ENCODE results near the gene AKAP13.

AKAP13 gene

DNA sequence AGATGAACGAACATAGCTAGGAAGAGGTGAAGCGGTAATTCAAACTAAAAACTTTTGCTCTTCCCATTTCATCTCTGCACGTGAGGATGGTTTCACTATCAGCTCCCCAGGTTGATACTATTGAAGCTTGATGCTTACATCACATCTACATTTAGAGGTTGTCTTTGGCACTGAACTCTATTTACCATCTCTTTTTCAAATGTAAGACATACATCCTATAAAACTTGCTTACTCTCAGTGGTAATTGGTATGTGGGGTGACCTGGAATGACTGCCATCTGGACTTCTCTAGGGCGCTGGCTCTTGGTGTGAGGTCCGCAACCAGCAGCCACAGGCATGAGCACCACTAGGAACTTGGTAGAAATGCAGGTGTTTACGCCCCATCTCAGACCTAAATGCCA, 118.1 kb downstream of the AKAP13 start:
- no peak overlapping the region for H3K4me3 Mint-ChIP-seq
- no peaks in the 10 kb centered on the region for H3K27me3 Mint-ChIP-seq
- H3K36me3 Mint-ChIP-seq: peaks cover 9% of the 10 kb centered on the region
- H3K4me1 Mint-ChIP-seq: peaks cover 47% of the 10 kb centered on the region
- H3K9me3 Mint-ChIP-seq: no peaks in the 10 kb centered on the region
- ATAC-seq (ENCODE audit: low read depth): no peak
- H3K27ac Mint-ChIP-seq: peak overlapping the region; percentile 35
- DNase-seq (ENCODE audit: low spot score in 2 of 2): no peak

DNA sequence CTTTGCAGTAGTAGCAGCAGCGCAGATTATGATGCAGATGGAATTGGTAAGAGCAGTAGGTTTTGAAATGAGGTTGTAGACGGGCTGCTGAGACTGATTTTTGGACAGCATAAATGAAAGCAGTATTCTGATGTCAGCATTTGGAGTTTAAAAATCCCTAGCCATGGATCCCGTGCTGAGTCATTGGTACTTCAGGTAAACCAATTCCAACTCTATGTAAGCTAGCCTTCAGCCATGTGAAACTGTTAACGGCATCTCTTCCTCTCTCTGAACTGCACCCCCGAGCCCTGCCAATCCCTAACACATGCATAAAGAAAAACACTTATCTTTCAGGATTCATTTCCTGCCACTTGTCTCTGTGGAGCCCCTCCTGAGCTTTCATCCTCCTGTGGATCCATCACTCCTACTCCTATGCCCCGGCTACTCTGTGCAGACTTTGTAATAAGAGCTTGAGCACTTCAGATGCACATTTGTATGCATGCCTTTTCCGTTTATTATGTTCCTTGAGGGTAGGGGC, 119.0 kb downstream of the AKAP13 start:
- Mint-ChIP-seq H3K27me3 (no peaks in the 10 kb centered on the region), H3K4me3 (peak overlapping the region; percentile 32), H3K27ac (peak overlapping the region; percentile 84), H3K36me3 (peaks cover 6% of the 10 kb centered on the region), H3K9me3 (no peaks in the 10 kb centered on the region), H3K4me1 (peaks cover 47% of the 10 kb centered on the region)
- no peak for DNase-seq (ENCODE audit: low spot score in 2 of 2)
- ATAC-seq (ENCODE audit: low read depth): no peak

DNA sequence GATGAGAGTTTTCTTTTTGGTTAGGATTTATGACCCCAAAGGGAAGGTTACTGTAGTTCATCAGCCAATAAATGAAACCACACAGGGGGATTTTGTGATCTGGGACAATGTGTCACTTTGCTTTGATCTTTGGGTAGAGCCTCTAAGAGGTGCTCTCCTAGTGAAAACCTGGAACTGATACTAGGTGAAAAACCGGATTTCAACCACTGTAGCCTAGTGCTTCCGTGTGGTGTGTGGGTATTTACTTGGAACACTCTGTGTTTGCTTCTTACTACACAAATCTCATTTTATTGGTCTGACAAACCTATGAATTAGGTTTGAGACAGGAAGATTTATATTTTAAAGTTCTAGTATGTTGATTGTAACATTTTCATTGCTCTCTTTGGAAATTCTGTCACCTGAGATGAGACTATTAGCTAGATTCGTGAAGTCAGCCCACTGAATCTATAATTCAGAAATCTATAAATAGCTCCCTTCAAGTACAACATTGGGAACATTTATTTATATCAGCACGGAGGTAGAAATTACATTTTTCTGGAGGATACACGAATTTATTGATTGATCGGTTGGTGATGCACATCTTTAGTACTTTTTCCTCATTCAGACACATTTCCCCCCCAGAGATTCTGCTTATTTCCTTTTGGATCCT, 119.8 kb downstream of the AKAP13 start:
- Mint-ChIP-seq H3K4me3 (no peak overlapping the region), H3K4me1 (peaks cover 49% of the 10 kb centered on the region), H3K36me3 (peaks cover 6% of the 10 kb centered on the region), H3K9me3 (no peaks in the 10 kb centered on the region), H3K27me3 (no peaks in the 10 kb centered on the region), H3K27ac (peak overlapping the region; percentile 84)
- no peak for DNase-seq (ENCODE audit: low spot score in 2 of 2)
- peak; percentile 95 for ATAC-seq (ENCODE audit: low read depth)

DNA sequence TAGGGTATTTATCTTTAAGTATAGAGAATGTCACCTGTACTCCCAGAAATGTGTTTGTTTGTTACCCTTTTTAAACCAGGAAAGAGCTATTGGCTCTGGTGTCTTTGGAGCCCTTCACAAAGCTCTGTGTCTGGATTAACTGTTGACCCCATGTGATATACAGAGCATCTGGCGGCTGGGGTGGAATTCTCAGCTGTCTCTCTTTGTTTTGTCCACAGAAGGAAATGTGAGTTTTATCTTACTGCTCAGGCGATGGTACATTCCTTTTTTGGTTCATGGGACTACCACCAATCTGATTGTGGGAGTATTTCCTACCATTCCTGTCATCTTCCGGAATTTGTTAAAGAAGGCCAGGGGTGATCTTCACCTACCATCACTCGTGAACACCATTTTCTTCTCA, 120.3 kb downstream of the AKAP13 start:
- no peaks in the 10 kb centered on the region for H3K27me3 Mint-ChIP-seq
- ATAC-seq (ENCODE audit: low read depth) (no peak), DNase-seq (ENCODE audit: low spot score in 2 of 2) (no peak)
- H3K4me3 Mint-ChIP-seq: no peak overlapping the region
- peaks cover 6% of the 10 kb centered on the region for H3K36me3 Mint-ChIP-seq
- peak overlapping the region; percentile 84 for H3K27ac Mint-ChIP-seq
- H3K4me1 Mint-ChIP-seq: peaks cover 49% of the 10 kb centered on the region
- H3K9me3 Mint-ChIP-seq: no peaks in the 10 kb centered on the region

DNA sequence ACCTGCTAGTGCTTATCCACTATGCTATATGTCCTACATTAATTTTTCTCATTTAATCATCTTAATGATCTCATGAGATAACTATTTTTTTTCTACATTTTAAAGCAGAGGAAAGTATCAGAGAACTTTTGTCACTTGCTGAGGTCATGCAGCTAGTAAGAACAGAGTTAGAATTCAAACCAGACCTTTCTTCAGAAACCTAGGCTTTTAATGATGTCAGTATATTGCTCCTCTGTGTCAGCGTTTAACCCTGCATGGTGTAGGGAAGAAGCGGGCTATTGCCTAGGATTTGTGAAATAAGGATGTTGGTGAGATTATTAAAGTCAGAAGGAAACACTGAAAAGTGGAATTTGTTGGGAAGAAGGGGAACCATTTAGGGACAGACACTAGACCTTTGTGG, 121.2 kb downstream of the AKAP13 start:
- Mint-ChIP-seq H3K36me3 (peaks cover 6% of the 10 kb centered on the region), H3K27ac (peak overlapping the region; percentile 84), H3K4me3 (no peak overlapping the region), H3K9me3 (no peaks in the 10 kb centered on the region), H3K4me1 (peaks cover 49% of the 10 kb centered on the region), H3K27me3 (no peaks in the 10 kb centered on the region)
- no peak for ATAC-seq (ENCODE audit: low read depth)
- DNase-seq (ENCODE audit: low spot score in 2 of 2): no peak

DNA sequence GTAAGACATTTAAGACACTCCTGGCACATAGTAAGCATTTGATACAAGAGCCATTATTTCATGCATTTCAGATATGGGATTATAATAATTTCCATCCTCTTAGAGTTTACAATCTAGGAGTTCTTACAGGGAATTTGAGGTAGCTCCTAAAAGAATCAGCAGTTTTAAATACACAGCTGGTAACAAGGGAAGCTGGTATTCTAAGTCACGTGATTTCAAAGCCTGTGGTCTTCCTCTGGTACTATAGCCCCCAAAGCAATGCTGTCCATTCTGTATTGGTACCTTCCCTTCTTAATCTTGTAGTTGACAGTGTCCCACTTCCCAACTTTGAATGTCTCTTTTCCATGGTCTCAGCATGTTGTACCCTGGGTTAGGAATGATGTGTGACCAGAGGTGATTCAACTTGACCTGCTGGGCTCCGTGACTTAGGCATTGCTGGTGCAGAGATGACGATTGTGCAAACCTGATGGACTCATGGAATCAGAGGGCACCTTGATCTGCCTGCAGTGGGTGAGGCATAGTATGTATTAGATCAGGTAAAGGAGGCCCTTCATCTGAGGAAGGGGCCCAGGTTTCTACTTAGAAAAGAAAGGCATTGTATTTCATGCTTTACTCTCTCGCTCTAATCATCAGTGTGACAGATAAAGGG, 122.9 kb downstream of the AKAP13 start:
- ATAC-seq (ENCODE audit: low read depth) (no peak), DNase-seq (ENCODE audit: low spot score in 2 of 2) (no peak)
- Mint-ChIP-seq H3K27ac (peak overlapping the region; percentile 67), H3K4me3 (no peak overlapping the region), H3K9me3 (no peaks in the 10 kb centered on the region), H3K4me1 (peaks cover 42% of the 10 kb centered on the region), H3K27me3 (no peaks in the 10 kb centered on the region), H3K36me3 (peaks cover 3% of the 10 kb centered on the region)

DNA sequence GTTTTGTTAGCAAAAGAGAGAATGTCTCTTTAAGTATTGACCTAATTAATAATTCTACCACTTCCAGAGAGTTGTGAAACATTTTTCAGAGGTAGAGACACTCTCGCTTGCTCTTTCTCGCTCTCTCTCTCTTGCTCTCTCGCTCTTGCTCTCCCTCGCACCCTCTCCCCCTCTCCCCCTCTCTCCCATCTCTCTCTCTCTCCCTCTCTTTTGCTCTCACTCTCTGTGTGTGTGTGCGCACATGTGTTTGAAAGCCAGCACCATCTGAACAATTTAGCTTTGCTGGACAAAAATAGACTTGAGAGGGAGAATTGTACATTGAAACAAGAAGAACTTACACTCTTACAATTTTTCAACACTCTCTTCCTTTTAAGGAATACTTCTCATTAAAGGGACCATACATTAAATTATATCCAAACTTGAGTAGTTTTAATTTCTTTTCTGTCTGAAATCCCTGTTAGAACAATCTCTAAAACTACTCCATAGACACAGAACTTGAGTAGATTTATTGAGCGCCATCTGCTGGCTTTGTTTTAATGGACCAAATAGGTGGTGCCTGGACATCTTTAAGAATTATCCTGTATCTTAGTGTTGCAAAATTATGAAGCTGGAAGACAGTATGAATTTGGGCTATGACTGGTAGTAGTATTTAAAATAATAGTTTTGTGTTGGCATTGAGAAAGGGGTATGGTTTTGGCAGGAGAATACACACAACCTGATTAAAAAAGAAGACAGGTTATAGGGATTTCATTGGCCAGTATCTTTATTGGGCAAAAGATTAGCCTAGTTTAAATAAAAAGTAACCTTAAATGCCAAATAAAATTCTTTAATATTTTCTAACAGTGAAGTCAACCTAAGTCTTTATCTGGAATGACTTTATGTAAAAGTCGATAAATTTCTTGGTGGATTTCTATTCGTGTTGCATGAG, 124.6 kb downstream of the AKAP13 start:
- Mint-ChIP-seq H3K9me3 (no peaks in the 10 kb centered on the region), H3K27ac (peak overlapping the region; percentile 86), H3K4me3 (peak overlapping the region; percentile 59), H3K27me3 (no peaks in the 10 kb centered on the region), H3K36me3 (peaks cover 3% of the 10 kb centered on the region), H3K4me1 (peaks cover 31% of the 10 kb centered on the region)
- DNase-seq (ENCODE audit: low spot score in 2 of 2) (peak; percentile 40 to 51), ATAC-seq (ENCODE audit: low read depth) (peak; percentile 72)

DNA sequence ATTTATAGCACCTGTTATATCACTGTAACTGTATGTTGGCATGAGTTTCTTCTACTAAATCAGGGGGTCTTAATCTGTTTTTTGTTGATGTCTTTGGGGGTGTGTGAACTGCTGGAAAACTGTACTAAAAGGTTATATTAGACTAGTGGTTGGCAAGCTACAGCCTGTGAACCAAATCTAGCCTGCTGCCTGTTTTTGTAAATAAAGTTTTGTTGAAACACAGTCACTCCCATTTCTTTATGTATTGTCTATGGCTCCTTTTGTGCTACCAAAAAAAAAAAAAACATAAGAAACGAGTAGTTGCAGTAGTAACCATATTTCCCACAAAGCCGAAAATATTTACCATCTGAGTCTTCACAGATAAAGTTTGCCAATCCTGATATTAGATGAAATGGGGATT, 126.7 kb downstream of the AKAP13 start:
- ATAC-seq (ENCODE audit: low read depth): no peak
- Mint-ChIP-seq H3K27ac (peak overlapping the region; percentile 74), H3K36me3 (peaks cover 3% of the 10 kb centered on the region), H3K4me1 (peaks cover 36% of the 10 kb centered on the region), H3K4me3 (no peak overlapping the region), H3K27me3 (no peaks in the 10 kb centered on the region), H3K9me3 (no peaks in the 10 kb centered on the region)
- no peak for DNase-seq (ENCODE audit: low spot score in 2 of 2)

DNA sequence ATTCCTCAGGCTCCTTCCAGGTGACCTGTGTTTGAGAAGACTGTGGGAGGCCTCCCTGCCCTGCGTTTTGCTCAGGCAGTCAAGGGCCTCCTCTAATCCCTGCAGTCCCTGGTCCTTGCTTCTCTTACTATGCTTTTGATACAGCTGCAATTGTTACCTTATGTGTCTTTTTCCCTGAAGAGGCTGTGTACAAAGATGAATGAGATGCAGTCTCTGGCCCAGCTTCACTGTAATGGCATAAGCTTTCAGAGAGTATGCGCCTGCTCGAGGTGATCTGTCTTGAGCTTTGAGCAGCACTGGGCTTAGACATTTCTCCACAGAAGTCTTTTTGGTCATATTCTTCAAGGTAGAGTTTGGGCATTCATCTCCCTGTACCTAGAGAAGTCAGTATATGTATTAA, 129.6 kb downstream of the AKAP13 start:
- Mint-ChIP-seq H3K27ac (no peak overlapping the region), H3K9me3 (no peaks in the 10 kb centered on the region)

DNA sequence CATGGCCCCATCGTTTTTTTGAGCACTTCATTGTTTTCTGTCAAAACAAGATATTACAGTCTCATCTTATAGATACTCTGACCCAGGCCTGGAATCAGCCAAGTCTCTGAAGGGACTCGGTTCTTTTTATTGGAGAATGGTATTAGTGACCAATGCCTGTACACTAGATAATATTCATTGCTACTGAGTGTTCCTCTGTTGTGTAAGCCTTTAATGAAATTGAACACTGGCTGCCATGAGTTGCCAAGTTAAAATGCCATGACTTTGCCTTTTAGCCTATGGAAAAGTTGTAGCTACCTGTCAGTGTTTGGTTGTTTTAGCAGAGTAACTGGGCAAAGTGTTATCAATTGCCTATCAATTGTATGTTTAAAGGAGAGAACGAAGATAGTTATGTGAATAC, 134.0 kb downstream of the AKAP13 start:
- no peak overlapping the region for H3K27ac Mint-ChIP-seq
- H3K27me3 Mint-ChIP-seq: no peaks in the 10 kb centered on the region
- H3K9me3 Mint-ChIP-seq: no peaks in the 10 kb centered on the region
- ATAC-seq (ENCODE audit: low read depth) (no peak), DNase-seq (ENCODE audit: low spot score in 2 of 2) (no peak)
- peaks cover 33% of the 10 kb centered on the region for H3K4me1 Mint-ChIP-seq
- no peak overlapping the region for H3K4me3 Mint-ChIP-seq
- peaks cover 8% of the 10 kb centered on the region for H3K36me3 Mint-ChIP-seq

More for the DNA sequence above, 129.6 kb downstream of the AKAP13 start:
- no peaks in the 10 kb centered on the region for H3K27me3 Mint-ChIP-seq
- peaks cover 5% of the 10 kb centered on the region for H3K36me3 Mint-ChIP-seq
- ATAC-seq (ENCODE audit: low read depth) (no peak), DNase-seq (ENCODE audit: low spot score in 2 of 2) (no peak)
- peaks cover 29% of the 10 kb centered on the region for H3K4me1 Mint-ChIP-seq
- H3K4me3 Mint-ChIP-seq: no peak overlapping the region

DNA sequence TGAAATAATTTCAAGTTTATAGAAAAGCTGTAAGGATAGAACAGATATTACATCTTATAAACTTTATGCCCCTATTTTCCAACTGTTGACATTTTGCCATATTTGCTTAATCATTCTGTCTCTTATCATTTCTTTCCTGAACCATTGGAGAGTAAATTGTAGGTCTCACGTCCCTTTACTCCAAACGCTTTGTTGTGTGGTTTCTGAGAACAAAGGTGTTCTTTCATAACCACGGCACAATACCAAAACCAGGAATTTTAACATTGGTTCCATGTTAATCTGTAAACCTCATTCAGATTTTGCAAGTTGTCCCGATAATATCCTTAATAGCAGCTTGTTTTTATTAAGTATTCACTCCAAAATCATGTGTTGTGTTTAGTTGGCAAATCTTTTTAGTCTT, 134.8 kb downstream of the AKAP13 start:
- Mint-ChIP-seq H3K27ac (no peak overlapping the region), H3K9me3 (no peaks in the 10 kb centered on the region), H3K4me1 (peaks cover 33% of the 10 kb centered on the region), H3K27me3 (no peaks in the 10 kb centered on the region), H3K36me3 (peaks cover 8% of the 10 kb centered on the region), H3K4me3 (no peak overlapping the region)
- ATAC-seq (ENCODE audit: low read depth): no peak
- no peak for DNase-seq (ENCODE audit: low spot score in 2 of 2)

DNA sequence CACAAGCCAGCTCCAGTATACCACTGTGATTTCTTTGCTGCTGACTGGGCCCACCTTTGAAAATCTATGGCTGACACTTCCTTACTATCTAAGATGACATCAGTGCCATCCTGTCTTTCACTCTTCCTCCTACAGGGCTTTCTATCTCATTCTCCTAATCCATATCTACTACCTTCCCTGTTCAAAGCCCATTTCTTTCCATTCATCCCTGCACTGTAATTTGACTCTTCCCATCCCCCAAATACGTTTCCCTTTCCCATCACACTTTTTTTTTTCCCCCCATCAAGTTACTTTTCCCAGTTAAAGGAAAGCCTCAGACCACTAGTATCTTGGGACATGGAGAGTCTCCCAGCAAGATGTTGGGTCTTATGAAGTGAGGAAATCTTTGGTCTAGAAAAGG, 136.7 kb downstream of the AKAP13 start:
- Mint-ChIP-seq H3K27ac (peak overlapping the region; percentile 78), H3K4me3 (no peak overlapping the region), H3K36me3 (peaks cover 14% of the 10 kb centered on the region), H3K27me3 (no peaks in the 10 kb centered on the region), H3K9me3 (no peaks in the 10 kb centered on the region), H3K4me1 (peaks cover 36% of the 10 kb centered on the region)
- no peak for DNase-seq (ENCODE audit: low spot score in 2 of 2)
- no peak for ATAC-seq (ENCODE audit: low read depth)

DNA sequence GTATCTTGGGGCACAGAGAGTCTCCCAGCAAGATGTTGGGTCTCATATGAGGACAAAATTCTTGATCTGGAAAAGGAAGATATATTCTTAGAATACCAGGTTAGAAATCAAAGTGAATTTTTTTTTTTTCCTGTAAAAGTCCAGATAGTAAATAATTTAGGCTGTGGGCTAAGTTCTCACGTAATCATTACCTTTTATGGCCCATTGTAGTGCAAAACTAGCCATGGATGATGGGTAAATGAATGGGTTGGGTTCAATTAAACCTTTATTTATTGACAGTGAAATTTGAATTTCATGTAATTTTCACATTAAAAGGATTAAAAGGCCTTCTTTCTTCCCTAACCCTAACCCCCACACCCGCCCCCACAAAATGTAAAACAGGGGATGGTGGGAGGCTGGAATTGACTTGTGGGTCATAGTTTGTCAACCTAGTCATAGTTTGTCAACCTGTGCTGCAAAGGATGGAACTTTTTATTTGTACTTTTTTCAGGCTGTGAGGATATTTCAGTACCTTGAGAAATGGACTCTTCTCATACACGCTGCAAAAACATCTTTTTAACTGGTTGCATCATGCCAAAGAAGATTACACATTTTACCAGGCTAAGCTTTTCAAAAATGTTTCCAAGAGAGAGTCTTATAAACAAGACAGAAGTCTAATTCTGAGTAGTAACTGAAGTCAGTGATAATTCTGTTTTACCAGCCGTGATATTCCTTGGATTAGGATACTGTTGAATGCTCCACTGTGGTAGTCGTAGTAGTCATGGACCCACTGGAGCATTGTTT, 138.8 kb downstream of the AKAP13 start:
- peaks cover 42% of the 10 kb centered on the region for H3K4me1 Mint-ChIP-seq
- peaks cover 20% of the 10 kb centered on the region for H3K36me3 Mint-ChIP-seq
- H3K27me3 Mint-ChIP-seq: no peaks in the 10 kb centered on the region
- ATAC-seq (ENCODE audit: low read depth) (no peak), DNase-seq (ENCODE audit: low spot score in 2 of 2) (no peak)
- H3K4me3 Mint-ChIP-seq: no peak overlapping the region
- peak overlapping the region; percentile 78 for H3K27ac Mint-ChIP-seq
- no peaks in the 10 kb centered on the region for H3K9me3 Mint-ChIP-seq

Measured in memory B cell (primary cell).